NCI-H526 (cell line): ENCODE results near the gene NALCN.

Experiments used
- DNase-seq, 2 experiments: peaks; one replicate each; lab custom pipeline; 2025; lab: John Stamatoyannopoulos, UW

NALCN gene

GRCh38 chr13:101205408-101205807 is 210.9 kb downstream of the NALCN start:
- peak in 1 of 2 experiments; percentile 9 for DNase-seq

- no peak for DNase-seq
These were observed 211.9 kb downstream of the NALCN start for GRCh38 chr13:101204270-101205020.

- DNase-seq, result no peak
These were observed 213.7 kb downstream of the NALCN start for GRCh38 chr13:101202590-101202989.

- DNase-seq, result no peak
These were observed 225.3 kb downstream of the NALCN start for GRCh38 chr13:101190976-101191375.

- no peak for DNase-seq
These were observed 226.0 kb downstream of the NALCN start for GRCh38 chr13:101190337-101190736.

- no peak for DNase-seq
These were observed 230.7 kb downstream of the NALCN start for GRCh38 chr13:101185606-101186005.

- DNase-seq, result no peak
These were observed 235.1 kb downstream of the NALCN start for GRCh38 chr13:101181076-101181685.

GRCh38 chr13:101179021-101179420 is 237.3 kb downstream of the NALCN start:
- no peak for DNase-seq

GRCh38 chr13:101178406-101178805 is 237.9 kb downstream of the NALCN start:
- DNase-seq, result no peak

- DNase-seq, result no peak
These were observed 246.0 kb downstream of the NALCN start for GRCh38 chr13:101170306-101170705.

- no peak for DNase-seq
These were observed 259.0 kb downstream of the NALCN start for GRCh38 chr13:101157261-101157660.

- no peak for DNase-seq
These were observed 260.4 kb downstream of the NALCN start for GRCh38 chr13:101155920-101156319.

- DNase-seq, result no peak
These were observed 264.1 kb downstream of the NALCN start for GRCh38 chr13:101152184-101152583.

- no peak for DNase-seq
These were observed 265.3 kb downstream of the NALCN start for GRCh38 chr13:101150998-101151397.

GRCh38 chr13:101149735-101150384 is 266.4 kb downstream of the NALCN start:
- DNase-seq, result peak in 1 of 2 experiments; percentile 33

- no peak for DNase-seq
These were observed 270.0 kb downstream of the NALCN start for GRCh38 chr13:101146101-101146898.

- DNase-seq, result peak in 1 of 2 experiments; percentile 65
These were observed 271.4 kb downstream of the NALCN start for GRCh38 chr13:101144808-101145419.

- DNase-seq, result no peak
These were observed 275.4 kb downstream of the NALCN start for GRCh38 chr13:101140936-101141335.

GRCh38 chr13:101140087-101140770 is 276.1 kb downstream of the NALCN start:
- DNase-seq, result no peak

GRCh38 chr13:101139081-101139480 is 277.2 kb downstream of the NALCN start:
- DNase-seq, result no peak

- peak; percentile 16 to 59 for DNase-seq
These were observed 288.5 kb downstream of the NALCN start for GRCh38 chr13:101127741-101128353.
